Activated CD4-positive, alpha-beta T cell treated with anti-CD3 and anti-CD28 coated beads, Interleukin-2, amount 10 ng/mL, durations not matched to agents 7 days and 5 days (primary cell): ENCODE data around the gene LPCAT3. TPM values are rescaled to one million over a fixed set of nuclear protein-coding genes. Genes with fewer than 3 reads are reported as not detected.

Experiments used
- CTCF ChIA-PET: fragments of 350-600 bp; sonication (Branson Sonifier 250); formaldehyde crosslinking; loops from one replicate; lab custom pipeline; 2021; ENCODE audit warnings: antibody characterized with exemption; lab: Charles Lee
- POLR2A ChIA-PET: fragments of 350-600 bp; sonication (Branson Sonifier 250); formaldehyde crosslinking; loops from one replicate; lab custom pipeline; 2021; ENCODE audit warnings: antibody characterized with exemption; lab: Charles Lee
- DNase-seq: peaks from one replicate; pipeline ENCODE4 v3.0.0-alpha.2; 2020
- H3K27ac Mint-ChIP-seq: one replicate; pipeline ENCODE4 v1.8.0; 2021; ENCODE audit warnings: mild to moderate bottlenecking, moderate library complexity, mixed read lengths
- H3K27me3 Mint-ChIP-seq: one replicate; pipeline ENCODE4 v1.8.0; 2021; ENCODE audit warnings: mixed read lengths
- H3K36me3 Mint-ChIP-seq: one replicate; pipeline ENCODE4 v1.8.0; 2021; ENCODE audit warnings: low read depth, mixed read lengths
- H3K4me1 Mint-ChIP-seq: one replicate; pipeline ENCODE4 v1.8.0; 2021; ENCODE audit warnings: mixed read lengths
- H3K4me3 Mint-ChIP-seq: one replicate; pipeline ENCODE4 v1.8.0; 2021; ENCODE audit warnings: mild to moderate bottlenecking, moderate library complexity, mixed read lengths
- H3K9me3 Mint-ChIP-seq: one replicate; pipeline ENCODE4 v1.8.0; 2021; ENCODE audit warnings: mixed read lengths
- total RNA-seq, 2 experiments: library from RNA; stranded (reverse); gene quantifications; one replicate each; pipeline ENCODE4 v1.2.3, GENCODE V29; 2021

LPCAT3 gene
- total RNA-seq, 2 experiments from 2014 or later, result 36.8 to 45.4 TPM

DNA sequence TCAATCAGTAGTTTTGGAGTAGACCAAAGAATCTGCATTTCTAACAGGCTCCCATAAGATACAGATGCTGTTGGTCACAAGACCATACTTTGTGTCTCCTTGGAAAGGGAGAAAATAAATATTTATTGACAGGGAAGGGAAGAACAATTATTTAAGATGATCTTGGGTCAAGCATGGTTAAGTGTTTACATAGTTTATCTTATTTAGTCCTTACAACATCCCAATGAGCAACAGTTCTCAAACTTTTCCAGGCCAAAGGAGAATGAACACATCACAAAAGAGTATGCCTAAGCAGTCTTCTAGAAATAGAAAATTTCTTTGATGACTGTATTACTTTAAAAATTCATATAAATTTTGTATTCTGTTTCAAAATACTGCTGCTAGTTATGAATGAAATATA is 8.8 kb downstream of the LPCAT3 start:
- H3K9me3 Mint-ChIP-seq, result no peaks in the 10 kb centered on the region
- H3K4me1 Mint-ChIP-seq, result peaks cover 7% of the 10 kb centered on the region
- POLR2A ChIA-PET, result no interaction called here
- no peak for DNase-seq
- H3K4me3 Mint-ChIP-seq, result no peak overlapping the region
- H3K27ac Mint-ChIP-seq, result no peak overlapping the region
- no peaks in the 10 kb centered on the region for H3K27me3 Mint-ChIP-seq
- H3K36me3 Mint-ChIP-seq, result peaks cover 14% of the 10 kb centered on the region
- CTCF ChIA-PET, result no interaction called here

- Mint-ChIP-seq H3K4me3 (no peak overlapping the region), H3K27me3 (no peaks in the 10 kb centered on the region), H3K4me1 (peaks cover 7% of the 10 kb centered on the region), H3K36me3 (peaks cover 14% of the 10 kb centered on the region), H3K27ac (no peak overlapping the region), H3K9me3 (no peaks in the 10 kb centered on the region)
- CTCF ChIA-PET, result interaction anchor here (1.0 to 1.7 kb wide), 3 partner anchors 9 to 33 kb away, joined by 3 to 6 read pairs (median 4); partner anchors contain the start of gene LPCAT3
- DNase-seq, result no peak
- POLR2A ChIA-PET, result no interaction called here
Observed at GRCh38 chr12:7008864-7009263, 9.4 kb downstream of the LPCAT3 start.

DNA sequence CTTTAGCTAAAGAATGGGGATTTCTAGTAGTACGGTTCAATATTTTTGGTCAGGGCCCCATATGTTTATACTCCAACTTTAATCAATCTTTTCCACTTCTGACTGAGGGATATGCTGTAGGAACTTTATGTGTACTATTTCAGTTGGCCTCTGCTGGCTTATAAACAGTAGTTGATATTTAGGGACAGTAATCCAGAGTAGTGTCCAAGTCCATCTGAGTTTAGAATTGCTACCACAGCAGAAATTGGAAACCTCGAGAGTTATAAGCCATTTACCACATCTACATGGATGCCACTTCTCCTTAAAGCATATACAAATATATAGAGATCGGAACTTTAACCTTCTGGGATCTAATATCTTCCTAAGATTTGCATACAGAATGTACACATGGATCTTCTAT is 11.6 kb downstream of the LPCAT3 start:
- no peak overlapping the region for H3K4me3 Mint-ChIP-seq
- no peaks in the 10 kb centered on the region for H3K27me3 Mint-ChIP-seq
- H3K27ac Mint-ChIP-seq, result no peak overlapping the region
- peaks cover 7% of the 10 kb centered on the region for H3K4me1 Mint-ChIP-seq
- peaks cover 15% of the 10 kb centered on the region for H3K36me3 Mint-ChIP-seq
- POLR2A ChIA-PET, result no interaction called here
- H3K9me3 Mint-ChIP-seq, result no peaks in the 10 kb centered on the region
- CTCF ChIA-PET, result interaction anchor here (1.9 kb wide), 1 partner anchor 11 kb away, joined by 6 read pairs; the partner anchor contains the start of gene LPCAT3
- DNase-seq, result no peak

DNA sequence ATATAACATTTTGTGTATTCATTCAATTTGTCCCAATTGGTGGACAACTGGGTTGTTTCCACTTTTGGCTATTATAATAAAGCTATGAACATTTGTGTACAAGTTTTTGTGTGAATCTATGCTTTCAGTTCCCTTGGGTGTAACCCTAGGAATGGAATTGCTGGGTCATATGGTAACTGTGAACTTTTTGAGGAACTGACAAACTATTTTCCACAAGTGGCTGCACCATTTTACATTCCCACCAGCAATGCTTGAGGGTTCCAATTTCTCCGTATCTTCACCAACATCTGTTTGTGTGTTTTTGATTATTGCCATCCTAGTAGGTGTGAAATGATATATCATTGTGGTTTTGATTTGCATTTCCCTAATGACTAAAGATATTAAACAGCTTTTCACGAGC is 13.0 kb downstream of the LPCAT3 start:
- peaks cover 7% of the 10 kb centered on the region for H3K4me1 Mint-ChIP-seq
- no peaks in the 10 kb centered on the region for H3K27me3 Mint-ChIP-seq
- ChIA-PET POLR2A (no interaction called here), CTCF (interaction anchor here (0.9 to 1.9 kb wide), 4 partner anchors 12 to 68 kb away, joined by 3 to 6 read pairs (median 3); partner anchors contain the start of gene LPCAT3)
- H3K9me3 Mint-ChIP-seq, result no peaks in the 10 kb centered on the region
- peaks cover 15% of the 10 kb centered on the region for H3K36me3 Mint-ChIP-seq
- no peak overlapping the region for H3K4me3 Mint-ChIP-seq
- H3K27ac Mint-ChIP-seq, result no peak overlapping the region
- no peak for DNase-seq

- peaks cover 15% of the 10 kb centered on the region for H3K36me3 Mint-ChIP-seq
- H3K9me3 Mint-ChIP-seq, result no peaks in the 10 kb centered on the region
- no peak overlapping the region for H3K27ac Mint-ChIP-seq
- no peaks in the 10 kb centered on the region for H3K27me3 Mint-ChIP-seq
- no peak for DNase-seq
- no peak overlapping the region for H3K4me3 Mint-ChIP-seq
- POLR2A ChIA-PET, result no interaction called here
- H3K4me1 Mint-ChIP-seq, result peaks cover 7% of the 10 kb centered on the region
- CTCF ChIA-PET, result interaction anchor here (0.9 to 1.9 kb wide), 5 partner anchors 13 to 67 kb away, joined by 3 to 6 read pairs (median 3); partner anchors contain the start of gene LPCAT3
Observed at GRCh38 chr12:7004840-7005239, 13.4 kb downstream of the LPCAT3 start.

DNA sequence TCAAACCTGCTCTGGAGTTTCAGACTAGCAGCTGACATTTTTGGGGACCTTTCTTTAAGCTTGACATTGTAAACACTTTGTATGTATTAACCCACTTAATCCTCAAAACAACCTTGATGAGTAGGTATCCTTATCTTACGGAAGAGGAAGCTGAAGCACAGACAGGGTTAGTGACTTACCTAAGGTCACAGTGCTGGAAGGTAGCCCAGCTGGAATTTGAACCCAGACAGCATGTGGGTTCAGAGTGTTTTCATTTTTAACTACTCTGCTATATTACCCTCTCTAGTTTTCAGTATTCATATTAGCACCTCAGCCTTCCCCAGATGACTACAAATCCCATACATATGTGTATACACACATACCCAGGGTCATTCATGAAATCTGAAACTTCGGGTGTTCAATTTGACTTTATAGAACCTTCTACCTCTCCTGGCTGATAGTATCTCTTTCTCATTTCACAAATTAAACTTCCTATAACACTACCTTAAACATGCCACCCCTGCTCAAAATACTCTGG is 13.9 kb downstream of the LPCAT3 start:
- no peak overlapping the region for H3K4me3 Mint-ChIP-seq
- DNase-seq, result no peak
- peaks cover 7% of the 10 kb centered on the region for H3K4me1 Mint-ChIP-seq
- H3K9me3 Mint-ChIP-seq, result no peaks in the 10 kb centered on the region
- ChIA-PET POLR2A (no interaction called here), CTCF (interaction anchor here (0.6 to 1.4 kb wide), 5 partner anchors 14 to 1084 kb away, joined by 3 read pairs; partner anchors contain the start of gene LPCAT3)
- H3K36me3 Mint-ChIP-seq, result peaks cover 15% of the 10 kb centered on the region
- H3K27ac Mint-ChIP-seq, result no peak overlapping the region
- H3K27me3 Mint-ChIP-seq, result no peaks in the 10 kb centered on the region

DNA sequence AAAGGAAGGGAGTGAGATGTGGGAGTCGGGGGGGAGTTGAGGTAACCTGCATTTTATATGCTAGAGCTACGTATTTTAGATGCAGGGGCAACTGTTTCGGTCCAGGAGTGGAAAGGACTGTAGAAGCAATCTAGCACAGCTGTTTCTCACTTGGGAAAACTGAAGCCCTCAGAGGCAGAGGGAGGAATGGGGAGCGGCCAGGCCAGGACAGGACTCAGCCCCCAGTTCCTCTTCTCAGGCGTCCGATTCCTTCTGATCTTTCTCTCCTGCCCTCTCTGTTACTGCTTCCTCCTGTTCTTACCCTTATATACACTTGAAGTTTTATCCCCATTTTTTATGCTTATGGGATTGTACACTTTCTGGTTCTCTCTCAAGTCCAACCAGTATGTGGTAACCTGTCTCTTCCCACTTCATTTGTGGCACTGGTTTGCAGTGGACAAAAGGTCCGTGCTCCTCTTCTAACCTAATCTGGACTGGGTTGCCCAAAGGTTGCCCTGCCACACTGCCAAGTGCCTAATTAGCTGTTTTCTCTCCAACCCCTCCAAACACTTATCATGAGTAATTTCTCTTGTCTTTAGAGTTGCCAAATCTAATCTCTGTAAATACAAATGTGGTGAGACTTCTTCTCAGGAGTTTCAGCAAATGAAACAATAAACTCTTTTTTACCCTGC is 16.2 kb downstream of the LPCAT3 start:
- CTCF ChIA-PET, result interaction anchor here (2.3 kb wide), 1 partner anchor 14 kb away, joined by 7 read pairs; no protein-coding TSS in a partner anchor
- no peak overlapping the region for H3K27ac Mint-ChIP-seq
- POLR2A ChIA-PET, result no interaction called here

DNA sequence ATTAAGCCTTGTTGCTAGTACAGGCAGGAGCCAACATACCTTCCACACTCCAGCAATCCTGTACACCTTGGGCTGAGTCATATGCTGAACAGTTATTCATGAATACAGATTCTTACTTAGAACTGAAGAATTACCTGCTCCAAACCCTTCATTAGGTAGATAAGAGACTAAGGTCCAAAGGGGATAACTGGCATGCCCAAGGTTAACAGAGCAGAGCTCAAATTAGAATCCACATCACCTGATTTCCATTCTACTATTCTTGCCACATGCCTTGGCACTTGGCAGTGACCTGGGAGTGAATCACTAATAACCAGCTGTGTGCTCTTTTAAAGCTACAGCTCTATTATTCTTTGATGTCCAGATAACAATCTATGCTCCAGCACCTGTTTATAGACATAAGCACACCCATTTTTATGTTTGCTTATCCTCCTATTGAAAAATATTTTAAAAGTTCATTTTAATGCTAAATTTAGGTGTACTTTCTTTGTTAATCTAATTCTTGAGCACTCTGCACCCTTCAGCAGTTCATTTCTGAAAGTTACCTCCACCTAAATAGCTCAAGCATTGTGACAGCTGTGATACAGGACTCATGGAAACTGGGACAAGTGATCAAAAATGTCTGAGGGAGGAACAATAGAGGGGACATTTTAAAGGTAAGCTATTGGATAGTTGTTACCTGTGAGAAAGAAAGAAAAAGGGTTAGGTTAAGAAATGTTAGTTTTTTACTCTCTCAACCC is 19.4 kb downstream of the LPCAT3 start:
- H3K27ac Mint-ChIP-seq, result no peak overlapping the region
- ChIA-PET CTCF (interaction anchor here (0.7 to 1.4 kb wide), 5 partner anchors 14 to 933 kb away, joined by 3 to 8 read pairs (median 5); partner anchors contain the start of gene LPCAT3), POLR2A (no interaction called here)
- no peak overlapping the region for H3K4me3 Mint-ChIP-seq
- peaks cover 28% of the 10 kb centered on the region for H3K36me3 Mint-ChIP-seq
- no peaks in the 10 kb centered on the region for H3K9me3 Mint-ChIP-seq
- no peaks in the 10 kb centered on the region for H3K27me3 Mint-ChIP-seq
- no peaks in the 10 kb centered on the region for H3K4me1 Mint-ChIP-seq
- no peak for DNase-seq

More for the DNA sequence above, 16.2 kb downstream of the LPCAT3 start:
- peaks cover 20% of the 10 kb centered on the region for H3K36me3 Mint-ChIP-seq
- H3K4me3 Mint-ChIP-seq, result no peak overlapping the region
- no peaks in the 10 kb centered on the region for H3K27me3 Mint-ChIP-seq
- DNase-seq, result no peak
- H3K9me3 Mint-ChIP-seq, result no peaks in the 10 kb centered on the region
- H3K4me1 Mint-ChIP-seq, result no peaks in the 10 kb centered on the region

DNA sequence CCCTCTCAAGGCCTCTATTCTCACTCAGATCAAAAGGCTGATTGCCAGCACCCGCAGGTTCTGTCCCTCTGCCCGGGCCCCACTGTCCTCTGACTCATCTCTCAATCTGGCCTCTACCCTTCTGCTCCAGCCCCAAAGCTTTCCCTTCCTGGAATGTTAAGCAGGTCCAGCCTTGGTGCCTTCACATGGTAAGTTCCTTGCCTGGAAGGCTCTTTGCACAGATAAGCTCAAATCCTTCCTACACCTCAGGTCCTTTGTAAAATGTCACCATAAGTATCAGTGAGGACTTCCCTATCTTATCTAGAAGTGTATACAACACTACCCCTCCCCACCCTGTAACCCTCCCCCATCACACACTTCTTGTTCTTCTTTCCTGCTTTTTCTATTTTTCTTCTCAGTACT is 22.2 kb downstream of the LPCAT3 start:
- peaks cover 35% of the 10 kb centered on the region for H3K36me3 Mint-ChIP-seq
- no peak overlapping the region for H3K4me3 Mint-ChIP-seq
- no peaks in the 10 kb centered on the region for H3K4me1 Mint-ChIP-seq
- no peaks in the 10 kb centered on the region for H3K9me3 Mint-ChIP-seq
- DNase-seq, result no peak
- POLR2A ChIA-PET, result no interaction called here
- no peak overlapping the region for H3K27ac Mint-ChIP-seq
- no peaks in the 10 kb centered on the region for H3K27me3 Mint-ChIP-seq
- CTCF ChIA-PET, result interaction anchor here (1.2 kb wide), 1 partner anchor 52 kb away, joined by 3 read pairs; the partner anchor contains the start of genes C12orf57 and RNU7-1

- POLR2A ChIA-PET, result no interaction called here
- Mint-ChIP-seq H3K9me3 (no peaks in the 10 kb centered on the region), H3K36me3 (peaks cover 23% of the 10 kb centered on the region), H3K4me1 (no peaks in the 10 kb centered on the region), H3K4me3 (no peak overlapping the region), H3K27ac (no peak overlapping the region), H3K27me3 (no peaks in the 10 kb centered on the region)
- CTCF ChIA-PET, result no interaction called here
- no peak for DNase-seq
Observed at GRCh38 chr12:6987956-6988553, 30.2 kb downstream of the LPCAT3 start.

DNA sequence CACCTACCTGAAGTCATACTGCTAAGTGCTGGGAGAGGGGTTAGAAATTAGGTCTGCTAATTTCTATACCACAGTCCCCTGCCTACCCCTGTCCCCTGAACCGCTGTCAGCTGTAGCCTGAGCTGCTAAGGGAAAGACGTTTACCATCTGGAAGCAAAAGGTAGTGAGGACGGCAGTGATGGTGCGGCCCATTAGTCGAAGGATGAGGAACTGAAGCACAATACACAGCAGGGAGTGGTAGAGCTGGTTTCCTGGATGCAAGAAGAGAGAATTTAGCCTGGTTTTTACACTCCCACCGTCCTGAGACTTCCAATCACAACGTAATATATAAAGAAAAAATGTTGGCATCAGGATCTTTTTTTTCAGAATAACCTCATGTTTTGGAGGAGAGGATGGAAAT is 35.7 kb downstream of the LPCAT3 start:
- CTCF ChIA-PET, result interaction anchor here (0.6 to 0.7 kb wide), 2 partner anchors 14 to 38 kb away, joined by 3 read pairs; no protein-coding TSS in a partner anchor
- Mint-ChIP-seq H3K36me3 (peaks cover 17% of the 10 kb centered on the region), H3K9me3 (no peaks in the 10 kb centered on the region), H3K4me1 (peaks cover 3% of the 10 kb centered on the region), H3K27ac (no peak overlapping the region), H3K27me3 (no peaks in the 10 kb centered on the region), H3K4me3 (no peak overlapping the region)
- no peak for DNase-seq
- POLR2A ChIA-PET, result no interaction called here
